Progenitor cell of endocrine pancreas (in vitro differentiated cells): Measurements from ENCODE around the gene TEKTIP1. TPM values are rescaled to one million over a fixed set of nuclear protein-coding genes. Genes with fewer than 3 reads are reported as not detected.

Experiments used
- DNase-seq: peaks from one replicate; pipeline ENCODE4 v3.0.0; 2021; ENCODE audit warnings: low spot score; ENCODE audit not compliant: unreplicated experiment
- H3K27ac Mint-ChIP-seq: 2 replicates; pipeline ENCODE4 v1.8.0; 2021; ENCODE audit warnings: mild to moderate bottlenecking, moderate library complexity, mixed read lengths
- H3K27me3 Mint-ChIP-seq: 2 replicates; pipeline ENCODE4 v1.8.0; 2021; ENCODE audit warnings: mixed read lengths
- H3K36me3 Mint-ChIP-seq: 2 replicates; pipeline ENCODE4 v1.8.0; 2022; ENCODE audit warnings: mixed read lengths; ENCODE audit not compliant: insufficient read depth
- H3K4me1 Mint-ChIP-seq: 2 replicates; pipeline ENCODE4 v1.8.0; 2021; ENCODE audit warnings: low read depth, mixed read lengths
- H3K4me3 Mint-ChIP-seq: 2 replicates; pipeline ENCODE4 v1.8.0; 2021; ENCODE audit warnings: low read depth, mild to moderate bottlenecking, moderate library complexity, mixed read lengths
- H3K9me3 Mint-ChIP-seq: 2 replicates; pipeline ENCODE4 v1.8.0; 2021; ENCODE audit warnings: low read depth, mixed read lengths
- total RNA-seq: library from RNA; stranded (reverse); gene quantifications from 2 replicates; pipeline ENCODE4 v1.2.1, GENCODE V29; 2021
- TF ChIP-seq, protein P1 (sequence below): fragments of 200-600 bp; sonication (generic); IDR thresholded peaks from one replicate; pipeline ENCODE4 v1.5.0; 2021; ENCODE audit warnings: antibody characterized with exemption, mild to moderate bottlenecking; ENCODE audit not compliant: unreplicated experiment

TEKTIP1 gene
- total RNA-seq, 1 donor from 2014 or later: 4.0 TPM

DNA sequence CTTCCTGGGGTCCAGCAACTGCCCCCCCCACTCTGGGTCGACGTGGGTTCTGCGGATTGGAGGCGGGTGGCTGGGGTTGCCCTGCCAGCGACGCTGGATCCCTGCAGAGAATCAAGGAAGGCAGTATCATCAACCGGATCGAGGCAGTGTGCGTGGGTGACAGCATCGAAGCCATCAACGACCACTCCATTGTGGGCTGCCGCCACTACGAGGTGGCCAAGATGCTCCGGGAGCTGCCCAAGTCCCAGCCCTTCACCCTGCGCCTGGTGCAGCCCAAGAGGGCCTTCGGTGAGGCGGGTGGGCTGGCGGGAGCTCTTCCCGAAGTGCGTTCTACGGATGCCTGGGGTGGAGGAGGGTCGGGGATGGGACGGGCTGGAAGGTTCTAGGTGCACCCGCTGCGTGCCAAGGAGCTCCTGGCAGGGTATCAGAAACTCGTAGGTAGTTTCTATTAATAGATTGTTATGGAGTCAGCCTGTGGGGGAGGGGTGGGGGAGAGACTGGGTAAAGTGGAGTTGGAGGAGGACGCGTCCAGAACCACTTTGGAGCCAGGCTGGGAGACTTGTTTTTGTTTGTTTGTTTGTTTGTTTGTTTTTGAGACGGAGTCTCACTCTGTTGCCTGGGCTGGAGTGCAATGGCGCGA is 47.9 kb downstream of the TEKTIP1 start:
- Mint-ChIP-seq H3K9me3 (no peaks in the 10 kb centered on the region), H3K4me1 (no peaks in the 10 kb centered on the region), H3K27ac (no peak overlapping the region), H3K4me3 (no peak overlapping the region), H3K27me3 (peaks cover 44% of the 10 kb centered on the region), H3K36me3 (no peaks in the 10 kb centered on the region)
- TF ChIP-seq, protein P1, sequence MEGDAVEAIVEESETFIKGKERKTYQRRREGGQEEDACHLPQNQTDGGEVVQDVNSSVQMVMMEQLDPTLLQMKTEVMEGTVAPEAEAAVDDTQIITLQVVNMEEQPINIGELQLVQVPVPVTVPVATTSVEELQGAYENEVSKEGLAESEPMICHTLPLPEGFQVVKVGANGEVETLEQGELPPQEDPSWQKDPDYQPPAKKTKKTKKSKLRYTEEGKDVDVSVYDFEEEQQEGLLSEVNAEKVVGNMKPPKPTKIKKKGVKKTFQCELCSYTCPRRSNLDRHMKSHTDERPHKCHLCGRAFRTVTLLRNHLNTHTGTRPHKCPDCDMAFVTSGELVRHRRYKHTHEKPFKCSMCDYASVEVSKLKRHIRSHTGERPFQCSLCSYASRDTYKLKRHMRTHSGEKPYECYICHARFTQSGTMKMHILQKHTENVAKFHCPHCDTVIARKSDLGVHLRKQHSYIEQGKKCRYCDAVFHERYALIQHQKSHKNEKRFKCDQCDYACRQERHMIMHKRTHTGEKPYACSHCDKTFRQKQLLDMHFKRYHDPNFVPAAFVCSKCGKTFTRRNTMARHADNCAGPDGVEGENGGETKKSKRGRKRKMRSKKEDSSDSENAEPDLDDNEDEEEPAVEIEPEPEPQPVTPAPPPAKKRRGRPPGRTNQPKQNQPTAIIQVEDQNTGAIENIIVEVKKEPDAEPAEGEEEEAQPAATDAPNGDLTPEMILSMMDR: no peak
- DNase-seq: no peak

DNA sequence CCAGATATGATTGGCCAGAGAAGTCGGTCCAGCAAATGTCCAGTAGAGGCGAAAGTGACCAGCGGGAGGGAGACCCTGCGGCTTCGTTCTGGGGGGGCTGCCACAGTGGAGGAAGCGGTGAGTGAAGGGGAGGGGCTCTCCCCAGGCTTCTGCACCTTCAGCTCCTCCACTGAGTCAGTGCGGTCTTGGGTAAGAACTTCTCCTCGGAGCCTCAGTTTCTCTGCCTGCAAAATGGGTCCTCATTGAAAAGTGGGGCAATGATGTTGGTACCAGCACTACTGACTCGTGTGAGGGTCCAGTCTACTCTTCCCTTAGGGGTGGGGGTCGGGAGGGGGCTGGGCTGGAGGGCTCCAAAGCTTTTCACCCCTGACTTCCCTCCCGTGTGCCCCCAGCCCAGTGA is 50.5 kb downstream of the TEKTIP1 start:
- peaks cover 37% of the 10 kb centered on the region for H3K27me3 Mint-ChIP-seq
- no peaks in the 10 kb centered on the region for H3K36me3 Mint-ChIP-seq
- no peak overlapping the region for H3K4me3 Mint-ChIP-seq
- no peaks in the 10 kb centered on the region for H3K9me3 Mint-ChIP-seq
- no peak for DNase-seq
- no peaks in the 10 kb centered on the region for H3K4me1 Mint-ChIP-seq
- TF ChIP-seq, protein P1: no peak
- no peak overlapping the region for H3K27ac Mint-ChIP-seq

DNA sequence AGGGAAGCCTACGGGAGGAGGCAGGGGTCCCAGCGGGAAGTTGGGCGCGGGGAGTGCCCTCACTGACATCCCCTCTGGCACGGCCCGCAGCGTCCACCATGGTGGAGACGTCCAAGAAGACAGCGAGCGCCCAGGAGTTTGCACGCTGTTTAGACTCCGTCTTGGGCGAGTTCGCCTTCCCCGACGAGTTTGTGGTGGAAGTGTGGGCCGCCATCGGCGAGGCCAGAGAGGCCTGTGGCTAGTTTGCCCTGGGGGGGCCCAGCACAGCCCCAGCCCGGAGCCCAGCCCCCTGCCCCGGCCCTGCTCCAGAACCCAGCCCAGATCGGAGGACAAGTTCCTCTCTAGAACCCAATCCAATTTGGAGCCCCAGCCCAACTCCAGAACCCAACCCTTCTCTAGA is 51.0 kb downstream of the TEKTIP1 start:
- no peak for DNase-seq
- H3K4me3 Mint-ChIP-seq: no peak overlapping the region
- H3K4me1 Mint-ChIP-seq: no peaks in the 10 kb centered on the region
- TF ChIP-seq, protein P1: no peak
- no peaks in the 10 kb centered on the region for H3K9me3 Mint-ChIP-seq
- peaks cover 40% of the 10 kb centered on the region for H3K27me3 Mint-ChIP-seq
- no peak overlapping the region for H3K27ac Mint-ChIP-seq
- H3K36me3 Mint-ChIP-seq: no peaks in the 10 kb centered on the region

DNA sequence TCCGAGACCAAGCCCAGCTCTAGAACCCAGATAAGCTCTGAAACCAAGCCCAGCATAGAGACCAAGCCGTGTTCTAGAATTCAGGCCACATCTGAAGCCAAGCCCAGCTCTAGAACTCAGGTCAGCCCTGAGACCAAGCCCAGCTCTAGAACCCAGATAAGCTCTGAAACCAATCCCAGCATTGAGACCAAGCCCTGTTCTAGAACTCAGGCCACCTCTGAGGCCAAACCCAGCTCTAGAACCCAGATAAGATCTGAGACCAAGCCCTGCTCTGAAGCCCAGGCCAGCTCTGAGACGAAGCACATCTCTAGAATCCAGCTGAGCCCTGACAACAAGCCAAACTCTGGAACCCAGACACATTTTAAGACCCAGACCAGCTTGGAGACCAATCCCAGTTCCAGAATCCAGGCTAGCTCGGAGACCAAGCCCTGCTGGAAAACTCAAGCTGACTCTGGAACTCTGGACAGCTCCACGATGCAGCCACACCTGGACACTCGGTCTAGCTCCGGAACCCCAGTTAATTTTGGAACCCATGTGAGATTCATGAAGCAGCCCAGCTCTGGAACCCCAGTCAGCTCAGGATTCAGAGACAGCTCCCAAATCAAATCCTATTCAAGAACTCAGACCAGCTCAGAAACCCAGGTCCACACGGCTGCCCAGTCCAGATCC is 52.2 kb downstream of the TEKTIP1 start:
- H3K4me1 Mint-ChIP-seq: no peaks in the 10 kb centered on the region
- TF ChIP-seq, protein P1: no peak
- no peak for DNase-seq
- no peaks in the 10 kb centered on the region for H3K9me3 Mint-ChIP-seq
- H3K4me3 Mint-ChIP-seq: no peak overlapping the region
- no peak overlapping the region for H3K27ac Mint-ChIP-seq
- H3K36me3 Mint-ChIP-seq: no peaks in the 10 kb centered on the region
- peaks cover 40% of the 10 kb centered on the region for H3K27me3 Mint-ChIP-seq

DNA sequence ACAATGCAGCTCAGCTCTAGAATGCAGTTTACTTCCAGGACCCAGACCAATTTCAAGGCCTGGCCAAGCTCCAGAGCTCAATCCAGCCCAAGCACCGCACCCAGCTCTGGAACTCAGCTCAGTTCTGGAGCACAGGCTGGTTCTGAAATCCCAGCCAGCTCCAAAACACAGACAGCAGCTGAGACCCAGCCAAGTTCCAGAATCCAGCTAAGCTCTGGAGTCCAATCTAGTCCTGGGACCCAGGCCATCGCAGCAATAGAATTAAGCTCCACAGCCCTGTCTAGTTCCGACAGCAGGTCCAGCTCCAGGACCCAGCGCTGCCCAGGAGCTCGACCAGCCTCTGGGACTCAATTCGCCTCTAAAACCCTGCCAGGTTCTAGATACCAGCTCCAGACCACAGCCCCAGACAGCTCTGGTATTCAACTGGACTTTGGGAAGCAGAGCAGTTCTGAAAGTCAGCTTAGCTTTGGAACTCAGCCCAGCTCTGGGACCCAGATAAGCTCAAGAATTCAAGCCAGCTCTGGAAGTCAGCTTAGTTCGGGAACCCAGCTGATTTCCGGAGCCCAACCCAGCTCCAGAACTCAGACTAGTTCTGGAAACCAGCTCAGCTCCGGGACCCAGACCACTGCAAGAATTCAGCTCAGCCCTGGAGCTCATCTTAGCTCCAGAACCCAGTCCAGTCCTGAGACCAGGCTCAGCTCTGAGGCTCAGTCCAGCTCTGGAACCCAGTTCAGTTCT is 53.1 kb downstream of the TEKTIP1 start:
- H3K4me1 Mint-ChIP-seq: no peaks in the 10 kb centered on the region
- H3K27ac Mint-ChIP-seq: no peak overlapping the region
- TF ChIP-seq, protein P1: no peak
- DNase-seq: no peak
- H3K36me3 Mint-ChIP-seq: no peaks in the 10 kb centered on the region
- H3K9me3 Mint-ChIP-seq: no peaks in the 10 kb centered on the region
- peaks cover 31% of the 10 kb centered on the region for H3K27me3 Mint-ChIP-seq
- no peak overlapping the region for H3K4me3 Mint-ChIP-seq
